Stimulated activated CD8-positive, alpha-beta memory T cell treated with anti-CD3 and anti-CD28 coated beads, Interleukin-7, amount 100 ng/mL, for 48 hours (primary cell): ENCODE data around the gene UBE2J2.
"Not testable (repeated sequence)": the region's sequence is repeated elsewhere in the genome, so short reads cannot be mapped to it uniquely, and the experiment has no call there.

Experiments
- DNase-seq, 2 donors: peaks; one replicate each; pipeline ENCODE4 v3.0.0-alpha.2; 2020; ENCODE audit warnings: low read depth in 1 of 2; ENCODE audit errors: extremely low read depth in 1 of 2

Gene UBE2J2

GRCh38 chr1:1273512-1274298, at the start of gene UBE2J2:
UBE2J2 (minus strand) TSS chr1:1273854; CDS start chr1:1267992, 5,862 bp downstream.
- DNase-seq, result peak; percentile 86 to 91

- no peak for DNase-seq
Measured at GRCh38 chr1:1322952-1323351, 49.3 kb upstream of the UBE2J2 start.

GRCh38 chr1:1322418-1322817, 48.8 kb upstream of the UBE2J2 start:
- no peak for DNase-seq

- no peak for DNase-seq
Measured at GRCh38 chr1:1321477-1321876, 47.8 kb upstream of the UBE2J2 start.

- no peak for DNase-seq
Measured at GRCh38 chr1:1320666-1321448, 47.2 kb upstream of the UBE2J2 start.

GRCh38 chr1:1319646-1319941, 45.9 kb upstream of the UBE2J2 start:
- DNase-seq, result no peak

GRCh38 chr1:1318777-1319645, 45.4 kb upstream of the UBE2J2 start:
- no peak for DNase-seq

GRCh38 chr1:1318131-1318652, 44.5 kb upstream of the UBE2J2 start:
- DNase-seq, result no peak

- no peak for DNase-seq
Measured at GRCh38 chr1:1317420-1317819, 43.8 kb upstream of the UBE2J2 start.

GRCh38 chr1:1316199-1316598, 42.5 kb upstream of the UBE2J2 start:
- not testable (repeated sequence) for DNase-seq

GRCh38 chr1:1315435-1315954, 41.8 kb upstream of the UBE2J2 start:
- no peak for DNase-seq

GRCh38 chr1:1314678-1315335, 41.2 kb upstream of the UBE2J2 start:
- DNase-seq, result no peak

GRCh38 chr1:1314237-1314586, 40.6 kb upstream of the UBE2J2 start:
- no peak for DNase-seq

- DNase-seq, result no peak
Measured at GRCh38 chr1:1313500-1314236, 40.0 kb upstream of the UBE2J2 start.

- DNase-seq, result no peak
Measured at GRCh38 chr1:1312450-1313314, 39.0 kb upstream of the UBE2J2 start.

- DNase-seq, result no peak
Measured at GRCh38 chr1:1311107-1312104, 37.8 kb upstream of the UBE2J2 start.

GRCh38 chr1:1310476-1311053, 36.9 kb upstream of the UBE2J2 start:
- no peak for DNase-seq

GRCh38 chr1:1310109-1310385, 36.4 kb upstream of the UBE2J2 start:
- no peak for DNase-seq
